Activated CD8-positive, alpha-beta T cell treated with anti-CD3 and anti-CD28 coated beads for 36 hours (primary cell): Measurements from ENCODE around the gene PLIN3. TPM values are rescaled to one million over a fixed set of nuclear protein-coding genes. Genes with fewer than 3 reads are reported as not detected.
"Not testable (repeated sequence)": the region's sequence is repeated elsewhere in the genome, so short reads cannot be mapped to it uniquely, and the experiment has no call there.

ENCODE experiments used
- ATAC-seq: fragments of 200-7000 bp; cut with Tn5 transposase; one replicate; pipeline ENCODE4 v1.10.0; 2021; ENCODE audit warnings: mild to moderate bottlenecking, moderate library complexity
- CTCF ChIA-PET: fragments of 350-600 bp; sonication (Branson Sonifier 250); formaldehyde crosslinking; loops from one replicate; lab custom pipeline; 2021; ENCODE audit warnings: antibody characterized with exemption; lab: Charles Lee
- POLR2A ChIA-PET: fragments of 350-600 bp; sonication (Branson Sonifier 250); formaldehyde crosslinking; loops from one replicate; lab custom pipeline; 2021; ENCODE audit warnings: antibody characterized with exemption; lab: Charles Lee
- DNase-seq: peaks from one replicate; pipeline ENCODE4 v3.0.0-alpha.2; 2020
- H3K27ac Mint-ChIP-seq: one replicate; pipeline ENCODE4 v1.8.0; 2021; ENCODE audit warnings: mild to moderate bottlenecking, mixed read lengths
- H3K27me3 Mint-ChIP-seq: one replicate; pipeline ENCODE4 v1.8.0; 2021; ENCODE audit warnings: mixed read lengths
- H3K36me3 Mint-ChIP-seq: one replicate; pipeline ENCODE4 v1.8.0; 2021; ENCODE audit warnings: low read depth, mixed read lengths
- H3K4me1 Mint-ChIP-seq: one replicate; pipeline ENCODE4 v1.8.0; 2021; ENCODE audit warnings: low read depth, mixed read lengths
- H3K4me3 Mint-ChIP-seq: one replicate; pipeline ENCODE4 v1.8.0; 2021; ENCODE audit warnings: mild to moderate bottlenecking, moderate library complexity, mixed read lengths
- H3K9me3 Mint-ChIP-seq: one replicate; pipeline ENCODE4 v1.8.0; 2021; ENCODE audit warnings: mixed read lengths
- intact Hi-C: fragments of 100-400 bp; cut with micrococcal nuclease; formaldehyde crosslinking; loops from one replicate; pipeline ENCODE4 v1.10.0; 2022
- total RNA-seq, 2 experiments: library from RNA; stranded (reverse); gene quantifications; one replicate each; pipeline ENCODE4 v1.2.3, GENCODE V29; 2021
- TF ChIP-seq, protein P1 (sequence below): fragments of 200-600 bp; IDR thresholded peaks from one replicate; pipeline ENCODE4 v1.8.0; 2022; ENCODE audit warnings: antibody characterized with exemption, mild to moderate bottlenecking

Gene PLIN3
- total RNA-seq, 2 experiments from 2014 or later: 15.5 to 23.5 TPM

GRCh38 chr19:4889034-4889815, 21.8 kb upstream of the PLIN3 start:
- Mint-ChIP-seq H3K27me3 (no peaks in the 10 kb centered on the region), H3K27ac (no peak overlapping the region), H3K9me3 (no peaks in the 10 kb centered on the region), H3K4me3 (no peak overlapping the region), H3K4me1 (no peaks in the 10 kb centered on the region), H3K36me3 (no peaks in the 10 kb centered on the region)
- intact Hi-C loops: no loop called here
- TF ChIP-seq, protein P1, sequence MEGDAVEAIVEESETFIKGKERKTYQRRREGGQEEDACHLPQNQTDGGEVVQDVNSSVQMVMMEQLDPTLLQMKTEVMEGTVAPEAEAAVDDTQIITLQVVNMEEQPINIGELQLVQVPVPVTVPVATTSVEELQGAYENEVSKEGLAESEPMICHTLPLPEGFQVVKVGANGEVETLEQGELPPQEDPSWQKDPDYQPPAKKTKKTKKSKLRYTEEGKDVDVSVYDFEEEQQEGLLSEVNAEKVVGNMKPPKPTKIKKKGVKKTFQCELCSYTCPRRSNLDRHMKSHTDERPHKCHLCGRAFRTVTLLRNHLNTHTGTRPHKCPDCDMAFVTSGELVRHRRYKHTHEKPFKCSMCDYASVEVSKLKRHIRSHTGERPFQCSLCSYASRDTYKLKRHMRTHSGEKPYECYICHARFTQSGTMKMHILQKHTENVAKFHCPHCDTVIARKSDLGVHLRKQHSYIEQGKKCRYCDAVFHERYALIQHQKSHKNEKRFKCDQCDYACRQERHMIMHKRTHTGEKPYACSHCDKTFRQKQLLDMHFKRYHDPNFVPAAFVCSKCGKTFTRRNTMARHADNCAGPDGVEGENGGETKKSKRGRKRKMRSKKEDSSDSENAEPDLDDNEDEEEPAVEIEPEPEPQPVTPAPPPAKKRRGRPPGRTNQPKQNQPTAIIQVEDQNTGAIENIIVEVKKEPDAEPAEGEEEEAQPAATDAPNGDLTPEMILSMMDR: no peak
- ATAC-seq (no peak), DNase-seq (no peak)
- CTCF ChIA-PET: interaction anchor here (1.0 kb wide), 1 partner anchor 80 kb away, joined by 3 read pairs; no protein-coding TSS in a partner anchor
- POLR2A ChIA-PET: interaction anchor here (0.6 kb wide), 1 partner anchor 47 kb away, joined by 3 read pairs; no protein-coding TSS in a partner anchor

DNA sequence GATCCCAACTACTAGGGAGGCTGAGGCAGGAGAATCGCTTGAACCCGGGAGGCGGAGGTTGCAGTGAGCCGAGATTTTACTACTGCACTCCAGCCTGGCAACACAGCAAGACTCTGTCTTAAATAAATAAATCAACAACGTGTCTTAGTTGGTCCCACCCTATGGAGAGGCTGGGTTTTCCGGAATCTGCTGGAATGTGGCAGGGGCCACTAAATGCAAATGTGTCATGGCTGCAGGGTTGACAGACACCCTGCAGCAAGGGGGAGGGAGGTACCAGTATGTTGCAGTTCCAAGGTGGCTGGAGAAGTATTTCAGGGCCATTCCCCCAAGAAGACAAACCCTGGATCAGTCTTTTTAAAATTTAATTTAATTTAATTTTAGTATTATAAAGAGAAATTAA, 20.3 kb upstream of the PLIN3 start:
- H3K36me3 Mint-ChIP-seq, CTCF ChIA-PET, H3K27ac Mint-ChIP-seq, H3K4me1 Mint-ChIP-seq, H3K27me3 Mint-ChIP-seq, H3K9me3 Mint-ChIP-seq, POLR2A ChIA-PET, intact Hi-C loops, ATAC-seq, DNase-seq, H3K4me3 Mint-ChIP-seq: not testable (repeated sequence)

DNA sequence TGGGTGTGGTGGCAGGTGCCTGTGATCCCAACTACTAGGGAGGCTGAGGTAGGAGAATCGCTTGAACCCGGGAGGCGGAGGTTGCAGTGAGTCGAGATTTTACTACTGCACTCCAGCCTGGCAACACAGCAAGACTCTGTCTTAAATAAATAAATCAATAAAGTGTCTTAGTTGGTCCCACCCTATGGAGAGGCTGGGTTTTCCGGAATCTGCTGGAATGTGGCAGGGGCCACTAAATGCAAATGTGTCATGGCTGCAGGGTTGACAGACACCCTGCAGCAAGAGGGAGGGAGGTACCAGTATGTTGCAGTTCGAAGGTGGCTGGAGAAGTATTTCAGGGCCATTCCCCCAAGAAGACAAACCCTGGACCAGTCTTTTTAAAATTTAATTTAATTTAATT, 17.5 kb upstream of the PLIN3 start:
- H3K9me3 Mint-ChIP-seq, H3K36me3 Mint-ChIP-seq, ATAC-seq, intact Hi-C loops, H3K27ac Mint-ChIP-seq, DNase-seq, H3K27me3 Mint-ChIP-seq, H3K4me1 Mint-ChIP-seq, H3K4me3 Mint-ChIP-seq, CTCF ChIA-PET: not testable (repeated sequence)
- POLR2A ChIA-PET: interaction anchor here (1.0 kb wide), 1 partner anchor 18 kb away, joined by 3 read pairs; no protein-coding TSS in a partner anchor

GRCh38 chr19:4882874-4883273, 15.4 kb upstream of the PLIN3 start:
- H3K9me3 Mint-ChIP-seq, ATAC-seq, H3K4me3 Mint-ChIP-seq, H3K36me3 Mint-ChIP-seq, intact Hi-C loops, POLR2A ChIA-PET, H3K4me1 Mint-ChIP-seq, DNase-seq, H3K27ac Mint-ChIP-seq, H3K27me3 Mint-ChIP-seq: not testable (repeated sequence)
- CTCF ChIA-PET: interaction anchor here (1.2 kb wide), 1 partner anchor 74 kb away, joined by 3 read pairs; no protein-coding TSS in a partner anchor

- Mint-ChIP-seq H3K4me3 (peak overlapping the region; percentile 10), H3K36me3 (no peaks in the 10 kb centered on the region), H3K27ac (peak overlapping the region; percentile 42), H3K27me3 (no peaks in the 10 kb centered on the region), H3K9me3 (no peaks in the 10 kb centered on the region), H3K4me1 (peaks cover 8% of the 10 kb centered on the region)
- ChIA-PET CTCF (interaction anchor here (1.4 kb wide), 1 partner anchor 151 kb away, joined by 3 read pairs; no protein-coding TSS in a partner anchor), POLR2A (interaction anchor here (0.6 to 1.8 kb wide), 5 partner anchors 12 to 889 kb away, joined by 3 to 7 read pairs (median 3); partner anchors contain the start of gene PLIN3)
- intact Hi-C loops: no loop called here
- ATAC-seq (no peak), DNase-seq (no peak)
- TF ChIP-seq, protein P1: no peak
These were observed 11.6 kb upstream of the PLIN3 start for GRCh38 chr19:4879041-4879440.

DNA sequence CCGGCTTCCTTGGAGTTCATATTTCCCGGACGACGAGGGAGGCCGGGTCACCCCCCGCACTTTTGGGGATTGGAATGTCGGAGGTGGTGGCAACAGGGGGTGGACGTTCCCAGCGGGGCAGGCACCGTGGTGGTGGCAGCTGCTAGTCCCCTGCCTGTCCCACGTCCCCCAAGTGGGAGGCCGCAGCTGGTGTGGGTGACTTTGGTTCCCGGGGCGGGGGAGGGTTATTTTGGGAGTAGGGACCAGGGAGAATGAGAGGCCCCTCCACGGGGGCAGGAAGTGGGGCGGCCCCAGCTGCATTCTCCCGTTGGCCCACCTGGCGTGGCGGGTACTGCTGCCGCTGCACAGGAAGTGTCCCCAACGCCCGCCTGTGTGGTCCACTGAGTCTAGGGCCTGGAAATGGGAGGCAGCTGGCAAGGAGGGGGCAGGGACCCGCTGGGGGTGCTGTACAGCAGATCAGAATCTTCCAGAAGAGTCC, 11.1 kb upstream of the PLIN3 start:
- ChIA-PET CTCF (interaction anchor here (1.2 to 1.4 kb wide), 2 partner anchors 14 to 152 kb away, joined by 3 read pairs; no protein-coding TSS in a partner anchor), POLR2A (interaction anchor here (0.6 to 1.8 kb wide), 3 partner anchors 33 to 889 kb away, joined by 3 to 7 read pairs (median 3); no protein-coding TSS in a partner anchor)
- peak; percentile 48 for DNase-seq
- Mint-ChIP-seq H3K4me3 (peak overlapping the region; percentile 10), H3K36me3 (no peaks in the 10 kb centered on the region), H3K4me1 (peaks cover 6% of the 10 kb centered on the region), H3K27me3 (no peaks in the 10 kb centered on the region), H3K9me3 (no peaks in the 10 kb centered on the region), H3K27ac (peak overlapping the region; percentile 42)
- intact Hi-C loops: no loop called here
- TF ChIP-seq, protein P1: no peak
- peak; percentile 79 for ATAC-seq
